HG03571 (cell line): Measurements from ENCODE around the gene STRA6.

Source experiments
- ATAC-seq: cut with Tn5 transposase; IDR thresholded peaks from one replicate; pipeline ENCODE4 v1.9.1; 2021; ENCODE audit not compliant: unreplicated experiment

The STRA6 gene

DNA sequence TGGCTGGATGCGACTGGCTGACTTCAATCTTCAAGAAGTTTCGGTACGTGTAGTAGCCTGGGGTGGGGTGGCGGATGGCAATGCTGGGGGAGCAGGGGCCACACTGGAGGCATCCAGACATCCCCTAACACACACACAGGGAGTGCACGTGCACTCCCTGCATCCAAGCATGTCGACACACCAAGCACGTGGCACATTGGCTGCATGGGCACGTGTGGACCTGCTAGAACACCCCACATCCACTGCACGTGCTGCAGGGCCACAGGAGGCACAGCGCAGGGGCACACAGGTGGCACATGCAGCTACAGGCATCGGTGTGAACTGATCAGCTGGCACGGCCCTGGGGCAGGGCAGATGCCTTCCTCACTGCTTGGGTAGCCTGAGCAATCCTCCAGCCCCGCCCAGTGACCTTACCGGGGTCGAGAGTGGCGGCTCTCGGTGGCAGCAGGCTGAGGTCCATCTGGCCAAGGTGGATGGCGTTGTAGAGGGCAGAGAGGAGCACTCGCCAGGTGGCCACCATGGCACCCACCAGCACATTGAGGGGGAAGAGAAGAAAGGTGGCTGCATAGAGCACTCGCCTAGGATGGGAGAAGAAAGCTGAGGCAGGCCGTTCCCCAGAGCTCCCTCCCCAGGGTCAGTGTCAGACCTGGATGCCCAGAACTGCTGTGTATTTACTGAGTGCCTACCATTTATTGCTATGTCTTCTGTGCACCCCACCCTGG lies 21.5 kb downstream of the STRA6 start:
- no peak for ATAC-seq

DNA sequence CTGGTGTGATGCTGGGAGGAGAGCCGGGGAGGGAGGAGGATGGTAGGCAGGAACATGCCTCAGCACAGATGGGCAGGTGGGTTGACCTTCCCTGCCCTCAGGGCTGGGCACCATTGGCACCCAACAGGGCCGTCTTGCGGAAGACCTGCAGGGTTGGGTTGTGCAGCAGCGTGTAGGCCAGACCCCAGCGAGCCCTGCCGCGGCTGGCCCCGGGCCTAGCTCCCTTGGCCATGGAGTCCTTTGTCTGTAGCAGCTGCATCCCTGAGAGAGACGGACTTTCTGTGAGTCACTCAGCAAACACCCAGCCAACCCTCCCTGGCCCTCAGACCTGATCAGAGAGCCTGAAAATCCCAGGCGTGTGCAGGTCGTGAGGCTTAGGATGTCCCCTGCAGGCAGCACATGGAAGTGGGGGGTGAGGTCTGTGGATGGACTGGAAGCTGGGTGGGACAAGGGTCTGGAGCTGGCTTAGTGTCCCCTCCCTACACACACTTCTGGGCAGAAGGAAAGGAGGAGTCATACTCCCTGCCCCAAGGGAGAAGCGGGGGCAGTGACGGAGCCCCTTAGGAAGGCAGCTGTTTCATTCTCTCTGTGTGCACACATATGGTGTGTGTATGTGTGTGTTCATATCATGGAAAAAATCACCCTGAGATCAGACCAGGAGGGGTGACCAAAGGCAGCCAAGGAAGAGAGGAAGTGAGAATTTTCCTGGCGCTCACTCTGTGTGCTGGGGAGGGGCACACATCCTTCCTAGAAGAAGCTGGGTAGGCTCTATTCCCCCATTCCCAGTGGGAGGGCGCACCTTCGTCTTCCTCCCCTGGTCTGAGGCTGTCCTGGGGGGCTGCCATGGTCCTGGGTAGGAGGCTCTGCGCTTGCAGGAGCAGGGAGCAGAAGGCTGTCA lies 22.4 kb downstream of the STRA6 start:
- no peak for ATAC-seq

DNA sequence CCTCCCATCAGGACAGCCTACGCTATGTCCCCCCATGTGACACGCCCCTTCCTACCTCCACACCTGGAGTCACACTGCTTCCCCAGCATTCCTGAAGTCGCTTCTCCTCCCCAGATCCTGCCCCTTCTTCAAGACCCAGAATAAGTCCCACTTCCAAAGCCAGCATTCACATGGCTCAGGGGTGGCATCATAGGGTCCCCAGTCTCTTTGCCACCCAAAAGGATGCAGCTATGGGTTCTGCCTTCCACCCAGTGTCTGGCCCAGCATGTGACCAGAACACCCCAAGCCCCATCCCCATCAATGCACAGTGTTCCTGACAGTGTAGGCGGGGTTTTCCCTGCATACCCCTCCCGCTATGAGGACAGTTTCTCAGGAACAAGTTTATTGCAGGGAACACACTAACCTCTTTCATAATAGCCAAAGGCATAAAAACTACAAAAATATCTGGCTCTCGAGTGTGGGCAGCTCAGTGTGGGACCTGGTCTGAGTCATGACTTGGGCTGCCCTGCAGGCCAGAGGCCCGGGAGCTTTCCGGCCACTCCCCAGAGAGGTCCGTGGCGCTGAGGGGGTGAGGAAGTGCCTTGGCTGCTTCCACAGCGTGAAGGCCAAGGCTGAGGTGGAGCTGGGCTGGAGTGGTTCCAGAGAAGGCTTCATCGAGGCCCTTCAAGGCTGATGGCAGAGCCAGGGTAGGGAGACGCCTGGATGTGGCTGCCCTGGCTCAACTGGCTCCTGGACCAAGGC lies 23.3 kb downstream of the STRA6 start:
- ATAC-seq, result no peak

DNA sequence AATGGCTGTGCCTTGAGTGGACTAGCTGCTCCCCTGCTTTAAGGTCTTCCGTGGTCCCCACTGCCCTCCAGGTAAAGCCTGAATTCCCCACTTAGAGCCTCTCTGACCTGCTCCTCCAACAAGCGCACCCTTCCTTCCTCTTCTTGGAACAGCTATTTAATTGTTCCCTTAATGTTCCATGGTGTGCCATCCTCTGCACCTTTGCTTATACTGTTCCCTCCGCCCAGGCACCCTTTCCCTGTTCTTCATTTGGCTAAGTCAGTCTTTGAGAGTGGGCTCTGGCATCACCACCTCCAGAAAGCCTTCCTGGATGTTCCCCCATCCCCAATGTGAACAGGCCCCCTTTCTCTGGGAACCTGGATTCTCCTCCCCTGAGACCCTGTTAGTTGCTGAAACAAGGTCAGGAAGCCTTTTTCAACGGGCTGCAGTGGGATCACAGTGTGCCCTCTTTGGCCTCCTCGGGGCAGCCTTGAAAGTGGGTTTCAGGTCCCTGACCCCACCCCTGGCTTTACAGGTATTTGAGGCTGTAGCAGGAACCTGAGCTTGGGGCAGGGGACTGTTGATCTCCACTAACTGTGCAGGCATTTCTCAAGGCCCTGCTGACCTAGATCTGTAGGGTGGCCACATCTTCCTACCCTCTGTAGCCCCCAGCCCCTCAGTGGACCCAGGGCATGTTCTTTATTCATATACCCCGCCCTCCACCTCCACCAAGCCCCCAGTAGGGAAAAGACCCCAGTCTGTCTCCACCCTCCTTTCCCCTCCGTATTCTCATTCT lies 24.1 kb downstream of the STRA6 start:
- no peak for ATAC-seq

DNA sequence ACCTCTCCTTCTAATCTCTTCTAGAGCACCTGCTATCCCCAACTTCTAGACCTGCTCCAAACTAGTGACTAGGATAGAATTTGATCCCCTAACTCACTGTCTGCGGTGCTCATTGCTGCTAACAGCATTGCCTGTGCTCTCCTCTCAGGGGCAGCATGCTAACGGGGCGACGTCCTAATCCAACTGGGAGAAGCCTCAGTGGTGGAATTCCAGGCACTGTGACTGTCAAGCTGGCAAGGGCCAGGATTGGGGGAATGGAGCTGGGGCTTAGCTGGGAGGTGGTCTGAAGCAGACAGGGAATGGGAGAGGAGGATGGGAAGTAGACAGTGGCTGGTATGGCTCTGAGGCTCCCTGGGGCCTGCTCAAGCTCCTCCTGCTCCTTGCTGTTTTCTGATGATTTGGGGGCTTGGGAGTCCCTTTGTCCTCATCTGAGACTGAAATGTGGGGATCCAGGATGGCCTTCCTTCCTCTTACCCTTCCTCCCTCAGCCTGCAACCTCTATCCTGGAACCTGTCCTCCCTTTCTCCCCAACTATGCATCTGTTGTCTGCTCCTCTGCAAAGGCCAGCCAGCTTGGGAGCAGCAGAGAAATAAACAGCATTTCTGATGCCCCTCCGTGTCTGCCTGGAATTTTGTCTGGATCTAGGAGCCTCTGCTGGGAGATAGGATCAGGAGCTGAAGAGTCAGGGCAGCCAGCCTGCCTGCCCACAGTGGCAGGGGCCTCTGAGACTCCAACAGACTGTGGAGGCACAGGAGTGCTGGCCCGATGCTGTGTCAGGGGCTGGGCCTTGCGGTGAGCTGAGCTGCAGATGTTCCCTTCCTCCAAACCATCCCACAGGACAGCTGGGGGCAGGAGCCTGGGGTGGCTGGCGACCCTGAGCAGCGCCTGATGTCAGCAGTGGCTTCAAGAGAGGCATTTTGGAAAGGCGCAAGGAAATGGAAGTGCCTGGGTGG lies 26.0 kb downstream of the STRA6 start:
- no peak for ATAC-seq

DNA sequence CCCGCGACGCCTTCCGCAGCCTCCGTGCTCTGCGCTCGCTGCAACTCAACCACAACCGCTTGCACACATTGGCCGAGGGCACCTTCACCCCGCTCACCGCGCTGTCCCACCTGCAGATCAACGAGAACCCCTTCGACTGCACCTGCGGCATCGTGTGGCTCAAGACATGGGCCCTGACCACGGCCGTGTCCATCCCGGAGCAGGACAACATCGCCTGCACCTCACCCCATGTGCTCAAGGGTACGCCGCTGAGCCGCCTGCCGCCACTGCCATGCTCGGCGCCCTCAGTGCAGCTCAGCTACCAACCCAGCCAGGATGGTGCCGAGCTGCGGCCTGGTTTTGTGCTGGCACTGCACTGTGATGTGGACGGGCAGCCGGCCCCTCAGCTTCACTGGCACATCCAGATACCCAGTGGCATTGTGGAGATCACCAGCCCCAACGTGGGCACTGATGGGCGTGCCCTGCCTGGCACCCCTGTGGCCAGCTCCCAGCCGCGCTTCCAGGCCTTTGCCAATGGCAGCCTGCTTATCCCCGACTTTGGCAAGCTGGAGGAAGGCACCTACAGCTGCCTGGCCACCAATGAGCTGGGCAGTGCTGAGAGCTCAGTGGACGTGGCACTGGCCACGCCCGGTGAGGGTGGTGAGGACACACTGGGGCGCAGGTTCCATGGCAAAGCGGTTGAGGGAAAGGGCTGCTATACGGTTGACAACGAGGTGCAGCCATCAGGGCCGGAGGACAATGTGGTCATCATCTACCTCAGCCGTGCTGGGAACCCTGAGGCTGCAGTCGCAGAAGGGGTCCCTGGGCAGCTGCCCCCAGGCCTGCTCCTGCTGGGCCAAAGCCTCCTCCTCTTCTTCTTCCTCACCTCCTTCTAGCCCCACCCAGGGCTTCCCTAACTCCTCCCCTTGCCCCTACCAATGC lies 27.1 kb downstream of the STRA6 start:
- ATAC-seq, result no peak

DNA sequence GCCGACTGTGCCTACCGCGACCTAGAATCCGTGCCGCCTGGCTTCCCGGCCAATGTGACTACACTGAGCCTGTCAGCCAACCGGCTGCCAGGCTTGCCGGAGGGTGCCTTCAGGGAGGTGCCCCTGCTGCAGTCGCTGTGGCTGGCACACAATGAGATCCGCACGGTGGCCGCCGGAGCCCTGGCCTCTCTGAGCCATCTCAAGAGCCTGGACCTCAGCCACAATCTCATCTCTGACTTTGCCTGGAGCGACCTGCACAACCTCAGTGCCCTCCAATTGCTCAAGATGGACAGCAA lies 27.7 kb downstream of the STRA6 start:
- ATAC-seq, result no peak

DNA sequence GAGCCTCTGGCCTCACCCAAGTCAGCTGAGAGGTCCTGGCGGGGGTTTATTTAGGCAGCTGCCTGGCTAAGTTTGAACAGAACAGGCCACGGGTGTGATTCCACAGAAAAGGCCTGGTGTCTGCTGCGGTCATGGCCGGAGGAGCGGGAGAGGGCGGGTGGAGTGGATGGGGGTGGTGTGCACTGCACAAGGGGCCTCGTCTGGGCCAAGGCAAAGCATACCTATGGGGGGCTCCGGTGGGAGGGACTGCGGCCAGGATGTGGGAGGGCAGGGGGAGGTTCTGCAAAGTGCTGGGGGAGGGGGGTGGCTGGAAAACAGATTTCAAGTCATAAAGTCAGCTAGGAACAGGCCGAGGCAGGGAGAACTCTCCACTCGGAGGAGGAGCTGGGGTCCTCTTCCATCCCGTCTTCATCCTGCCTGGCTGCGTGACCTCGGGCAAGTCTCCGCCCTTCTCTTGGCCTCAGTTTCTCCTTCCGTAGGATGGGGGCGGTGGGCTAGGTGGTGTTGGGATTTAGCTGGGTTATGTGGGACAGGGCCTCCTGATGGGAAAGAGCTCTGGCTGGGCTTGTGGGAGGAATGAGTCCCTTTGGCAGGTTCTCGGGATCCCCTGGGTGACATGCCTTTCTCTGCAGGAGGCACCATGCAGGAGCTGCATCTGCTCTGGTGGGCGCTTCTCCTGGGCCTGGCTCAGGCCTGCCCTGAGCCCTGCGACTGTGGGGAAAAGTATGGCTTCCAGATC lies 28.2 kb downstream of the STRA6 start:
- no peak for ATAC-seq

DNA sequence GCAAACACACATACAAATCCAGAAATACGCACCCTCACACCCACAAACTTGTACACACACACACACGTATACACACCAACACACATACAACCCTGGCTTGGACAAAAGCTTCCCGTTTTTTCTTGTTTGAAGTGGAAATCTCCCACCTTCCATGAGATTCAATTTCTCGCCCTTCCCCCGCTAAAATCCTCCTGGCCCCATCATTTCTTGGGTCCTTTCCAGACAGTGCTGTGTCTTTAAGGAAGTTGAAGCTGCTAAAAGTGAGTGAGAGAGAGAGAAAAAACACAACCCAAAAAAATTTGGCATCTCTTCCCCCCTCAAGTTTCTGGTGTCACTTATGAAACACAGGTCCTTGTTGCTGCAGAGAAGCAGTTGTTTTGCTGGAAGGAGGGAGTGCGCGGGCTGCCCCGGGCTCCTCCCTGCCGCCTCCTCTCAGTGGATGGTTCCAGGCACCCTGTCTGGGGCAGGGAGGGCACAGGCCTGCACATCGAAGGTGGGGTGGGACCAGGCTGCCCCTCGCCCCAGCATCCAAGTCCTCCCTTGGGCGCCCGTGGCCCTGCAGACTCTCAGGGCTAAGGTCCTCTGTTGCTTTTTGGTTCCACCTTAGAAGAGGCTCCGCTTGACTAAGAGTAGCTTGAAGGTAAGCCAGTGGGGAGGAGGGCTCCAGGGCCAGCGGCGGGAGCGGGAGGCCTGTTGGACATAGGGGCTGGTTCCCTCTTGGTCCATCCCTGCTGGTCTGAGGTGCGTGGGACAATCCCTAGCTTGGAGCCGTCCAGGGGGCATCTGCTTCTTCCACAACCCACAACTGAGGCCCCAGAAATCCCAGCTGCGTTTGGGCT lies 29.0 kb downstream of the STRA6 start, which contains the start of gene ISLR:
TSS of gene ISLR (plus strand) at position 331 of the 839 bp plus-strand sequence. CDS start 1,149 bp downstream, outside the sequence.
- no peak for ATAC-seq

DNA sequence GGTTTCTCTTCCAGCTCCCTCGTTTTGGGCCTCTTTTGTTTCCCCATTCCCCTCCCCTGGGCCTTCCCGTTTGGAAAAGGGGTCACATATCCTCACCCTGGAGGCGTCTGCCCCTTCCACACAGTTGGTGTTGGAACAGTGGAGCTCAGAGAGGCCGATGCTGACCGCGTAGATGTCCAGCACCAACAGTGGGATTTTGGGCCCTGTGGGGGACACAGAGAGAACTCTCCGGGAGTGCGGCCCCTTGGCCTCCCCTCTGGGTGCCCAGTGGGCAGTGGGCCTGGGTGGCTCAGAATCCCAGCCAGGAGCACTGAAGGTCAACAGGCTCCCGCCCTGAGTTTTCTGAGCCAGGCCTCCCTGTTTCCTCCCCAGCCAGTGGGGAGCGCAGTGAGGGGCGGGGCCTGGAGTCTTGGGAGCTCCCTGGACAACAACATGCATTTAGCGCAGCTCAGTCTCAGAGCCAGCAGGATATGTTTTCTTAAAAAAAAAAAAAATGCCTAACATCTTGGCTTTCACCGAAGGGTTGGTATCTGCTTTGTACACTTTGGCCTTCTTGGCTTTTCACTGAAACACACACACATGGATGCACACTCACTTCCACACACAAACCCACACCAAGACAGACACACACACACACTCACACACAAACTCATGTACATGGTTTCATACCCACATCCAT lies 29.7 kb downstream of the STRA6 start:
- no peak for ATAC-seq

DNA sequence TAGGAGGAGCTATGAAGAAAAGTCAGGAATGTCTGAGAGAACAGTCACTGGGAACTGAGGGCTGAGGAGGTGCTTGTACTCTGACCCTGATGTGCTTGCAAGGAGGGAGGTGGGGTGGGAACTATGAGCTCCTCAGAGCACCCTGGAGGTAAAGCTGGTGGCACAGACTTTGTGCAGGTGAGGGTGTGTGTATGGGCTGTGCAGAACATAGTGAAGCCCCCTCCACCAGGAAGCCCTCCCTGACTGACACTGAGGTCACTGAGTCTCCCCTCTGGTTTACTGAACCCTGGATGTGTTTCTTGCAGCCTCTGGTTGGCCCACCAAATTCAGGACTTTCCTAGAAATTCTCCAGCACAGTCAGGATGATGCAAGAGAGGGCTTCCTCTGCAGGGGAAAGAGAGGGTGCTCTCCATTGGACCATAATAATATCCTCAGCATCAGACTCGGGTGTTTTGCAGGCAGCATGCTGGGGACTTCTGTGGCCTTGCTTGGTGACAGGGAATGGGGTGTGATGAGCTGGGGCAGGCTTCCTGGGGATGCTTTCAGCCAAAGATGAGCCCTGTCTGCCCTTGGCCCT lies 30.5 kb downstream of the STRA6 start:
- ATAC-seq, result no peak

DNA sequence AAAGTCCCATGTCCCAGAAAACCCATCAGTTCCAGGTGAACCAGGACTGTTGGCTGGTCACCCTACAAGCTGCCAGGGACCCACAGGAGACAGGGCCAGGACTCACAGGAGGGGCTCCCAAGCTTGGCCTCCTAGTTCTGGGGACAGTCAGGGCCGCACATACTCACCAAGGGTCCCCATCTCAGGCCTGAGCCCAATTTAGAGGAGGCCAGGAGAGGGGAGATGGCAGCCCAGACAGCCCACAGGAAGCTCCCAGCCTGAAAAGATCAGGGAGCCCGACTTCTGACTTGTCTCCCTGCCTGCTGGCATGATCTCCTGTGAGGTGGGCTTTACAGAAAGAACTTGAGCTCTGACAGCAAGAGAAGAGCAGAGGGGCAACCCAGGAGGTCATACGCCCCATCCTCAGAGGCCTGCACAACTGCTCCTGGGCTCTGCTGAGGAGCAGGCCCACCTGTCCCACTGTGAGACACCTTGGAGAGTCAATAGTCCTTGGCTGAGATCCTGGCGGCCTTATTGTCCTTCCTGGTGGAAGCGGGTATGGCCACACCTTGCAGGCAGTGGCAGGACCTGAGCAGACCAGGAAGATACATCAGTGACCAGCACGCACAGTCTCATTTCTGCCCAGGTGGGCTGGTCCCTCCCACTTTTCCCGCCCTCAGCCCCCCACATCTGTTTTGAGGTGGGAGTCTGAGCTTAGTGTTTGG lies 31.6 kb downstream of the STRA6 start:
- ATAC-seq, result no peak

DNA sequence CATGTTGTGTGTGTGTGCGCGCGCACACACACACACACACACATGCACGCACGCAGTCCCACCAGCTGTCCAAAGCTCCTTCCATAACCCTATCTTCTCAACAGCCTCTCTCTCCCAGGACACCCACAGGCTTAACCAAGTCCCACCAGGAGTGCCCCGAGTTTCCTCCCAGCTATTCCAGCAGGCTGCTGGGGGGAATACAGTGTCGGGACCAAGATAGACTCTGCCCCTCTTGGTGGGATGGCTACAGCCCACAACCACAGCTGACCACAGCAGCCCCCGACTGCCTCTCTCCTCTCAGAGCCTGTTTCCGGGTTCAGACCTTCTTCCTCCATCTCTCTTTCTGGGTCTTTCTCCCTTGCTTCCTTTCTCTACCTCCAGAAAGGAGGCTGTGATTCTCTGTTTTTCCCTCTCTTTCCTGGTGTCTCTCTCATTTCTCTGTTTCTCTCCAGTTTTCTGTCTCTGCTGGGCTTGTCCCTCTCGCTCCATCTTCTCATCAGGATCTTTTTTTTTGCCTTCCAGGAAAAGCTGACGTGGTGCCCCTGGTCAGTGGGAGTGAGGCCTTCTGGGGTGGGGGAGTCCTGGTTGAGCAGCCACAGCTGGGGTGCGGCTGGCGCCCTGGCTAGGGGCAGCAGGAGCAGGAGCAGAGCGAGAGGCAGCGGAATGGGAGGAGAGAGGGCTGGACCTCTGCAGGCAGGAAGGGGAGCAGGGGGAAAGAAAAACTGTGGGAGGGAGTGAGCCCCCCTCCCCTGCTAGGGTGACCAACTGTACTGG lies 32.3 kb downstream of the STRA6 start:
- no peak for ATAC-seq

DNA sequence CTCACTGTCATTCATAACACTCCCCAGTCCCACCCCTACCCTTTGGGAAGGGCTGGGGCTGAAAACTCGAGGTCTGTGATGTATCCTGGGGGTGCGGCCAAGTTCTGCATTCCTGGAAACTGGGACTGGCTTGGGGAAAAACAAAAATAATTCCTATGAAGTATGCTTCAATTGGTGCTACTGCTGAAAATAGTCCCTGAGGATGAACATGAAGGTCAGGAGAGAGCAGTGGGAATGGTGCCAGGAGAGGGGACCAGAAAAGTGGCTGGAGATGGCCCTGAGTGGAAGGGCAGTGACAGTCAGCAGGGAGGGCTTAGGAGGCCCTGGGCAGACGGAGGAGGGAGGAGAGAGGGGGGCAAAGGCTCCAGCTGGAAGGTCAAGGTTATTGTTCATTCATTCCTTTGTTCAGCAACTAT lies 33.9 kb downstream of the STRA6 start:
- no peak for ATAC-seq

DNA sequence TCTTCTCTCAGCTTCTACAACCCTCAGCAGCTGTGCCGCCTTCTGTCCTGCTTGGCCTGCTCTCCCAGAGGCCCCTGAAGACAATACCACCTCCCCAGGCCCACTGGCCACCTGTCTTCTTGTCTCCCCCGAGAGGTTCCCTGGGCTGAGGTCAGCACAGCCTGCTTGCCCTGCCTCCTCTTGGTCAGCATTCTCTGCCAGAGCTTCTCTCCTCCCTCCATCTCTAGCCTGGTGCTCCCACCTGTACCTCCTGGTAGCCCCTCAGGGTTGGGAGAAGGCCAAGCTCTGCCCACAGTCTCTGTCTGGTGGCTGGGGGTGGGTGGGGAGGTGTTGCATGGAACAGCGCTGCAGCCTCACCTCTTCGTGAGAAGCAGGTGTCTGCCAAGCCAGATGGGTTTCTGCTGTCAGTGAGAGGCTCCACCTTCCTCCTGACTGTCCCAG lies 34.7 kb downstream of the STRA6 start:
- ATAC-seq, result no peak
